Measurements from ENCODE around the gene CSNK2A3.

- TF ChIP-seq CTCF (IDR thresholded peaks at IDR 0.05 in 2 of 3, conservative IDR thresholded peaks at IDR 0.05 in 1 of 3; ENCODE audit: borderline replicate concordance in 1 of 3, insufficient read depth in 1 of 3, low read depth in 2 of 3, low read length in 2 of 3) = no peak
- no peak for TF ChIP-seq MAX (IDR thresholded peaks at IDR 0.05)
- no peak for TF ChIP-seq EZH2 (IDR thresholded peaks at IDR 0.05)
- TF ChIP-seq EGR1 (IDR thresholded peaks at IDR 0.05; ENCODE audit: low read depth) = no peak
- TF ChIP-seq ZNF274 (IDR thresholded peaks at IDR 0.05; ENCODE audit: low read depth, low read length) = no peak
- TF ChIP-seq EZH2phosphoT487 (IDR thresholded peaks at IDR 0.05; ENCODE audit: borderline replicate concordance) = no peak
- TF ChIP-seq JUND (IDR thresholded peaks at IDR 0.05) = no peak
Measured at GRCh38 chr11:11383995-11384394, 30.9 kb upstream of the CSNK2A3 start.
